NCI-H748 (cell line): ENCODE measurements around the gene ADH1C.
A peak's percentile ranks its signal among the peaks of the same experiment; 100 is the strongest.

Experiments
- DNase-seq: peaks from one replicate; lab custom pipeline; 2025; ENCODE audit not compliant: unreplicated experiment; lab: John Stamatoyannopoulos, UW

The ADH1C gene

DNA sequence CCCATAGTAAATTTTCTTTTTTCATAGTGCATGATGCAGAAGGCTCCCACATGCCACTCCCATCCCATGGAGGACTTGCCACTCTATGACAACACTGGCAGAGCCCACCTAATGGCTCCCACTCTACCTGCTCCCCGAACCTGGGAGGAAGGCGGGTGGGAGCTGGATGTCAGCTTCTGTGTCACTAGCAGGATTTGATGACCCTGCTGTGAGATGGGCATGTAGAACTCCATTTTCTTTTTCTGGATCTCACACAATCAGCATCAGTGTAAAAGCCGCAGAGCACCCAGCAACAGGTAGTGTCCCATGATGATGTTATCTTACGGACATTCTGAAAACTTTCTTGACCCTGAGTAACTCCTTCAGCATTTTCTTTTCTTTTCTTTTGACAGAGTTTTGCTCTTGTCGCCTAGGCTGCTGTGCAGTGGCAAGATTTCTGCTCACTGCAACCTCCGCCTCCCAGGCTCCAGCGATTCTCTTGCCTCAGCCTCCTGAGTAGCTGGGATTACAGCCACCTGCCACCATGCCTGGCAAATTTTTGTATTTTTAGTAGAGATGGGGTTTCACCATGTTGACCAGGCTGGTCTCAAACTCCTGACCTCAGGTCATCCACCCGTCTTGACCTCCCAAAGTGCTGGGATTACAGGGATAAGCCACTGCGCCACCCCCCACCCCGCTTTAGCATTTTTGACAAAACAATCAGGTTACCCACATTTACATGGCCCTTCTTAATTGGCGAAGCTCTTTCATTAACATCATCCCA is 46.7 kb downstream of the ADH1C start:
- DNase-seq = no peak

DNA sequence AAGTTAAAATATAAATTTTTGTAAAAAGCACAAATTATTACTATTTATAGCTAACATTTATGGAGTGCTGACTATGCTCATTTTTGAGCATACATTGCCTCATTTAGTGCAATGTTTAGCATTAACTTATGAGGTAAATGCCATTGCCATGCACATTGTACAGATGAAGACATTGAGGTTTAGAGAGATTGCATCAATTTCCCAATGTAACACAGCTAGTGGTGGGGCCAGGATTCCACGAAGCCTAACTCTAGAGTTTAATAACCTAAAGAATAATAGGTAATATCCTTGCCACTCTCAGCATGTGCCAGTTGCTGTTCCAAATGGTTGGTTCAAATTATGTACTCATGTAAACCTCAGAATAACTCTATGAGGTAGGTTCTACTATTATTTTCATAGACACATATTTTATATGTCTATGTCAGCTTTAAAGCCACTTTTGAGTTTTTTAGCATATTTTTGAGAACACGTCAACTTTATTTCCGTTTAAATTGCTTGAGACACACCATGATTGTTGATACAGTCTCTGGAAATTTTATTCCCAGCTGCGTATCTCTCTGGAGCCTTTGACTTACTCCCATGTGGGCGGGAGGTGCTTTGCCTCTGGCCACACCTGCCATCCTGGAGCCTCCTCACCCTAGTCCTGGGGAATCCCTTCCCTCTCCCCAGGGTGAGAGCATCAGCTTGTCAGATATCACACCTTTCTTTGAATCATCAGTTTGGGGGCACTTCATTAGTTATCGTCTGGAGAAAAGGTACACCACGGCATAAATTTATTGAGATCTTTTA is 51.0 kb downstream of the ADH1C start:
- DNase-seq = no peak

DNA sequence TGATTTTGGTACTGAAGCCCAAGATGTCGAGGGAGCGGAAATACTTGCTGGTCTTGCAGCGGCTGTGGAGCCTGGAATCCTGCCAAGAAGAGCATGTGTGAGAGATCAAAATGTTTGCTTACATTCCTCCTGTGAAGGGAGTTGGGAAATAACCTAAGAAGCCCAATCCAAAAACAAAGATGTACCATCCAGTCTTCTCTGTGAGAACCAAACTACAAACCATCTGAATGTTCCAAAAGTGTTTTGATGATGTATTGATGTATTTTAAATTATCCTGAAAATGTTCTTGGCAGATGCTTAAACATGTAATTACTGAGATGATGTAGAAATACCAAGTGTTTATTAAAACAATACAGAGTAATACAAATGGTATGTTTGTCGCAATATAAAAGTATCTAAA is 51.6 kb downstream of the ADH1C start:
- peak; percentile 42 for DNase-seq

DNA sequence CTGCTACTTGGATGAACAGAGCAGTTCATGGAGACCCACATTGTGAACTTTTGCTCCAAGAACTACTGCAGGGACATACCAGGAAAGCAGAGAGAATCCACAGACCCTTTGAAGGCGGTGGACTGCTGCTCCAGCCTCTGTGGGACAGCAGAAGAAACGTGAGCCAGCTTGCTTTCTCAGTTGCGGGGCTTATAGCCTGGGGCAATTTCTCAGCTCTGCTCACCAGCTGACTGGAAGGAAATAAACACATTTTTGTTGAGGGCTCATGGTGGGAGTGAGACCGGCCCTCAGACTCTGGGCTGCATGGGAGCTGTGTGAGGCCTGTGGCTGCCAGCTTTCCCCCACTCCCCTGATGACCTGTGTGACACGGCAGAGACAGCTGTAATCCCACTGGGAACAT is 59.2 kb downstream of the ADH1C start:
- DNase-seq = no peak

DNA sequence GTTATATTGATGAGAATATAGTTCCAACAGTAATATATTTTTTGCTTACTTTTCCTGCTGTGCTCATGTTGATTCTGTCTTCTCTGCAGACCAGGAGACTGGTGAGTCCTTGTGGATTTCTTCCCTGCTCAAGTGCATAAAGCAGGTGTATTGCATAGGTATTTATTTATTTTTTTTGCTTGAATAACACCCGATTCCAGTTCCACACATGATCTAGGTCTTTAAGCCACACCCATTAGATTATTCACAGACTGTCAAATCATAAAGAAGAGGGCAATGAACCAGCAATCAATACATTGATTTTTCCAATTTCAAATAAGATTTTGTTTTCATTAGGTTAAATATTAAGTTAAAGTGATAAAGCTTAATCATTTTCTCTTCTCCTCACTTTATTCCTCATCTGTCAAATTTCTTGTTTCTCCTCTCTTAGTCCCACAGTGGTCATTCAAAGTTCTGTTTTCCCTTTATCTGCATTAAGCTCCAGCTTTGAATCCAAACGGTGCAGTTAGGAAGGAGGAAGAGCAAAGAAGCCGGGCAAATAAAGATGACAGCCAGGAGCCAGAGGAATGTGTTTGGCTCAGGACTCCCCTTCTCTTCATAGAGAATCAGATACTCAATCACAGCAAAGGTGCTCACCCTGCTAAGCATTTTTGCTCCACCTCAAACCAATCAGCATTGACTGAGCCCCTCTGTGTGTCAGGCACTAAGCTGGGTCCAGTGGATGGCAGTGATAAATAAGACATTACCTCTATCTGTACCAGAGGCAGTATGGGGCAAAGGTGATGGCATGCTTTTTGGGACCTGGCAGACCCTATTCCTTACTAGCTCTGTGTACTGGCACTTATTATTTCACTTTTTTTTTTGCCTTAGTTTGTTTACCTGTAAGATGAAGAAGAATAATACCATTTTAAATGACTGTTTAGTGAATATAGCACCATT is 61.4 kb downstream of the ADH1C start, which contains the start of gene ADH1A:
ADH1A (minus strand) TSS at position 138 of the 939 bp plus-strand sequence; CDS start at position 67, 71 bp downstream.
- DNase-seq = no peak
